AG04450 (cell line): ENCODE results near the gene ARMC7. TPM values are rescaled to one million over a fixed set of nuclear protein-coding genes. Genes with fewer than 3 reads are reported as not detected.

Experiments
- CTCF ChIA-PET: fragments of 300-600, 350-600 bp; formaldehyde crosslinking; extraction: SDS; loops from one replicate; lab custom pipeline; 2022; ENCODE audit warnings: antibody characterized with exemption, inconsistent platforms; lab: Charles Lee
- POLR2A ChIA-PET: fragments of 350-600 bp; formaldehyde crosslinking; extraction: SDS; loops from one replicate; lab custom pipeline; 2021; ENCODE audit warnings: antibody characterized with exemption, inconsistent platforms; lab: Yijun Ruan, JAX
- DNase-seq: peaks from one replicate; pipeline ENCODE4 v3.0.0-alpha.2; 2011; ENCODE audit warnings: low read depth, low spot score
- H3K27ac ChIP-seq: one replicate; pipeline ENCODE4 v1.5.1; 2012; ENCODE audit warnings: low read depth, low read length, control low read depth
- H3K27me3 ChIP-seq: one replicate; pipeline ENCODE4 v1.6.0; 2012; ENCODE audit warnings: low read length; ENCODE audit not compliant: control insufficient read depth, insufficient read depth
- H3K4me3 ChIP-seq: 2 replicates; pipeline ENCODE4 v1.5.1; 2011; ENCODE audit warnings: mild to moderate bottlenecking, low read depth, low read length, control low read depth
- H3K9me3 ChIP-seq: 2 replicates; pipeline ENCODE4 v1.5.1; 2012; ENCODE audit warnings: low read length; ENCODE audit not compliant: control insufficient read depth, insufficient read depth
- polyA plus RNA-seq: library from polyadenylated mRNA; depleted of rRNA; stranded (reverse); fragments of >200 nt; gene quantifications from 2 replicates; pipeline ENCODE4 v1.2.3, GENCODE V29; 2011
- TF ChIP-seq, protein P1 (sequence below): IDR thresholded peaks from 2 replicates; pipeline ENCODE4 v1.5.1; 2011; ENCODE audit warnings: low read depth, low read length, control low read depth, inconsistent platforms

ARMC7 gene
- polyA plus RNA-seq, 1 experiment: 5.6 TPM

GRCh38 chr17:75077496-75078283 lies 32.1 kb upstream of the ARMC7 start:
- no peak overlapping the region for H3K27ac ChIP-seq
- ChIA-PET POLR2A (interaction anchor here (1.3 kb wide), 1 partner anchor 10 kb away, joined by 16 read pairs; the partner anchor contains the start of gene SLC16A5), CTCF (interaction anchor here (1.9 kb wide), 2 partner anchors 18 to 36 kb away, joined by 8 to 9 read pairs; no protein-coding TSS in a partner anchor)
- no peaks in the 10 kb centered on the region for H3K27me3 ChIP-seq
- H3K4me3 ChIP-seq: no peak overlapping the region
- no peaks in the 10 kb centered on the region; the same call in 1 of the 2 replicates for H3K9me3 ChIP-seq
- no peak for DNase-seq
- TF ChIP-seq, protein P1, sequence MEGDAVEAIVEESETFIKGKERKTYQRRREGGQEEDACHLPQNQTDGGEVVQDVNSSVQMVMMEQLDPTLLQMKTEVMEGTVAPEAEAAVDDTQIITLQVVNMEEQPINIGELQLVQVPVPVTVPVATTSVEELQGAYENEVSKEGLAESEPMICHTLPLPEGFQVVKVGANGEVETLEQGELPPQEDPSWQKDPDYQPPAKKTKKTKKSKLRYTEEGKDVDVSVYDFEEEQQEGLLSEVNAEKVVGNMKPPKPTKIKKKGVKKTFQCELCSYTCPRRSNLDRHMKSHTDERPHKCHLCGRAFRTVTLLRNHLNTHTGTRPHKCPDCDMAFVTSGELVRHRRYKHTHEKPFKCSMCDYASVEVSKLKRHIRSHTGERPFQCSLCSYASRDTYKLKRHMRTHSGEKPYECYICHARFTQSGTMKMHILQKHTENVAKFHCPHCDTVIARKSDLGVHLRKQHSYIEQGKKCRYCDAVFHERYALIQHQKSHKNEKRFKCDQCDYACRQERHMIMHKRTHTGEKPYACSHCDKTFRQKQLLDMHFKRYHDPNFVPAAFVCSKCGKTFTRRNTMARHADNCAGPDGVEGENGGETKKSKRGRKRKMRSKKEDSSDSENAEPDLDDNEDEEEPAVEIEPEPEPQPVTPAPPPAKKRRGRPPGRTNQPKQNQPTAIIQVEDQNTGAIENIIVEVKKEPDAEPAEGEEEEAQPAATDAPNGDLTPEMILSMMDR: peak; percentile 3; the same call in 1 of the 2 replicates

DNA sequence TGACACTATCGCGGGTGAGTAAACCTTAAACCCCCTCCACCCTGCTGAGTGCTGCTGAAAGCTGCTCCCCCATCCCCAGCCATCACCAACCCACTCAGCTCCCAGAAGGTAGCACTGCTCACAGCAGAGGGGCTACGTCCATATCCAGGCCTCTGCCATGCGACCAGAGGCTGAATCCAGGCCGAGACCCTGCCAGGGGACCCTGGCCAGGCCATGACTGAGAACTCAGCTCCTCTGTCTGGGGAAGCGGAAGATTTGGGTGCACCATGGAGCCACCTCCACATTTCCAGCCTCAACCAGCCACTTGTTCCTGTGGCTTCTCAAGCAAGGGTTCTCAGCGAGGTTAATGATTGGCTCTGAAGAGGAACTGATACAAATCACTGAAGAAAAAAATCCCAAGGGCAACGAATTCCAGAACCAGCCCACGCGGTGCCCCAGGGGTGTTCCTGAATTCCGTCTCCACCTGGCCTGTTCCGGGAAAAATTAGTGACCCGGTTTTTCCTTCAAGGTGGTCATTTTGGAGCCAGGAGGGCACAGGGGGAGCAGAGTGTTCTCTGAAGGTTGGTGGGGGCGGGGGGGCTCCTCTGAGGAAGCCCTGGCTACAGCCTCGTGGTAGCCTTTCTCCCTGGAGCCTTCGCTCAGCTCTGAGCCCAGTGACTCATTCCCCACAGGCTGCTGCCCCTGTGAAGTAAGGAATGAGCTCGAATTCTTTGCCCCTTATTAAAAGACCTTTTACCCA lies 31.3 kb upstream of the ARMC7 start:
- POLR2A ChIA-PET: interaction anchor here (0.6 to 1.3 kb wide), 2 partner anchors 10 to 28 kb away, joined by 5 to 16 read pairs; partner anchors contain the start of gene SLC16A5
- CTCF ChIA-PET: interaction anchor here (0.7 to 1.9 kb wide), 5 partner anchors 9 to 93 kb away, joined by 3 to 9 read pairs (median 4); partner anchors contain the start of gene NT5C
- peak; percentile 32 for DNase-seq
- Histone ChIP-seq H3K27ac (peak overlapping the region; percentile 81), H3K4me3 (no peak overlapping the region), H3K9me3 (no peaks in the 10 kb centered on the region; the same call in 1 of the 2 replicates), H3K27me3 (no peaks in the 10 kb centered on the region)
- TF ChIP-seq, protein P1: no peak

- TF ChIP-seq, protein P1: no peak
- Histone ChIP-seq H3K9me3 (no peaks in the 10 kb centered on the region; the same call in 1 of the 2 replicates), H3K27me3 (no peaks in the 10 kb centered on the region), H3K4me3 (no peak overlapping the region), H3K27ac (peak overlapping the region; percentile 81)
- no peak for DNase-seq
- ChIA-PET POLR2A (interaction anchor here (0.6 to 1.3 kb wide), 2 partner anchors 9 to 28 kb away, joined by 5 to 16 read pairs; partner anchors contain the start of gene SLC16A5), CTCF (interaction anchor here (0.7 to 1.9 kb wide), 5 partner anchors 9 to 93 kb away, joined by 3 to 9 read pairs (median 4); partner anchors contain the start of gene NT5C)
Observed at GRCh38 chr17:75079023-75079373, 30.8 kb upstream of the ARMC7 start.

GRCh38 chr17:75081611-75082540 lies 27.9 kb upstream of the ARMC7 start:
- ChIA-PET CTCF (interaction anchor here (0.6 to 2.0 kb wide), 4 partner anchors 22 to 32 kb away, joined by 3 to 13 read pairs (median 5); no protein-coding TSS in a partner anchor), POLR2A (interaction anchor here (0.8 kb wide), 1 partner anchor 28 kb away, joined by 3 read pairs; the partner anchor contains the start of gene ARMC7)
- TF ChIP-seq, protein P1: no peak
- Histone ChIP-seq H3K9me3 (no peaks in the 10 kb centered on the region; the same call in 1 of the 2 replicates), H3K27me3 (no peaks in the 10 kb centered on the region), H3K4me3 (no peak overlapping the region), H3K27ac (no peak overlapping the region)
- no peak for DNase-seq
